GM18858 (cell line): ENCODE data around the gene NUP54.

Experiments
- ATAC-seq: cut with Tn5 transposase; IDR thresholded peaks from one replicate; pipeline ENCODE4 v1.9.1; 2021; ENCODE audit not compliant: unreplicated experiment

The NUP54 gene

DNA sequence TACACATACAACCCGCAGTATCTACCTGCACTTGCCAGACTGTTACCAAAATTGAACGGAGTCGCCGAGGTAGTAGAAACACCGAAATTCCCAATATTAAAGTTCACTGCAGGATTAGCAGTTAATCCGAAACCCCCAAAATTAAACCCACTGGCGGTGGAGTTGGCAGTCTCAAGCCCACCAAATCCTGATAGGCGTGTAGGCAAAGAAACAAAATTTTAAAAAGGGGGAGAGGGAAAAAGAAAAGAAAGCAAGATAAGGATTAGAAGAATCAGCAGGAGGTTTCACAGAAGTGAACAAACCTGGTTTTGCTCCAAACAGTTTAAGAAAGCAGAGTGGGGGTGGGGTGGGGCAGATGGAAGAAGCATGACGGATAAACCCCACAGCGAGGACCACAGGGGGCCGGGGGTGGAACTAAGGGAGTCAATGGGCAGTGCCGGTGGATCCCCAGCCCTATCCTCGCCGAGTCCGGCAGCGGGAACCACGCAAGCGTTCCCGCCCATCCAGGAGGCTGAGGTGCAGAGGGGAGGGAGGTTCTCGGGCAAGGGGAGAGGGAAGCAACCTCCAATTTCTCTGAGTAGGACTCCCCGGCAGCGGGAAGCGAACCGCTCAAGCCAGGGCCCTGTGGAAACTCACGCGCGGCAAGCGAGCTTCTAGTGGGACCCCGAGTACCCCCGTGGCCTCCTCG, 599 bp downstream of the NUP54 start:
- ATAC-seq, result peak; percentile 19

DNA sequence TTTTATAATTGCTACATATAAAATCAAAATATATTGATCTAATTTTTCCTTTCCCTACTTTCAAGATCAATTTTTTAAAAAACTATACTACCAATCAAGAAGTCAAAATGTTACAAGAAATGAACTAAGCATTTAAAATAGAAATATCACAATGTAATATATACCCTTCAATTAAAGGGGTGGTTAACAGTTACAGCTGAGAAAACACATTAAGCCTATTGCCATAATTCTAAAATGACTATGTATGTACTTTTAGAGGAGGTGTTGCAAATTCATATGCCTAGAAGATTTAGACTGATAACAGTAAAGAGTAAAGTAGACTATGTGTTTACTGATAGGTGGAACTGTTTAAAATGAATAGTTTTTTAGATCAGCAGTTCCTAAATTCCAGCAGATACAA, 3.7 kb downstream of the NUP54 start:
- no peak for ATAC-seq

DNA sequence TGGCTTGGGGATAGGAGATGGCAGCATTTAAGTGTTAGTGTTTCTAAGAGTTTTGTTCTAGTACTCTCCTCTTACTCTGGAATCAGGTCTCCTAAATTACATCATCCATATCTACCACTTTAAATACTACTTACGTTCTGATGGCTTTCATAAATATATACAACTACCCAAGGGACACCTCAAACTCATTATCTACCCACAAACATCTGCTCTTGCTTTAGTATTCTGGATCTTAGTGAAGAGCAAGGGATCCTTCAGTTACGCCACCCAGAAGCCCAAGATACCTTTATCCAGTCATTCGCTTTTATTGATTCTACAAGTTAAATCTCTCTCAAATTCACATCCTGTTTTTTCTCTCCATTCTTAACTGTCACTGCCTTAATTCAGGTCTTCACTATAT, 7.0 kb downstream of the NUP54 start:
- ATAC-seq, result no peak

GRCh38 chr4:76127754-76128153, 20.4 kb downstream of the NUP54 start:
- no peak for ATAC-seq

DNA sequence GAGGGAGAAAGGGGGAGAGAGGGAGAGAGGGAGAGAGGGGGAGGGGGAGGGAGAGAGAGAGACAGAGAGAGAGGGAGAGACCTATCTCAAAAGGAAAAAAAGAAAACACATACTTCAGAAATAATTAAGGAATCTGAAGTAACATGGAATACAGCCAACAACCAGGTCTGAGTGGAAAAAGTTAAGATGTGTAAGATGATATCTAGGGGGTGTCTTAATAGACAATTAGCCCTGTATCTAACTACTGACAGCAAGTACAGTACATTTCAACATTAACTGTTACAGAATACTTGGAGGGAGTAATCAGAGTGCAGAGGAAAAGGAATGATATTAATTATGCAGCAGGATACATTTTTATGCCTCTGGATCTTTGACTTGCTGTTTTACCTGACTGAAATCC, 22.4 kb downstream of the NUP54 start:
- no peak for ATAC-seq

- no peak for ATAC-seq
These were observed 28.0 kb downstream of the NUP54 start for GRCh38 chr4:76120199-76120598.

DNA sequence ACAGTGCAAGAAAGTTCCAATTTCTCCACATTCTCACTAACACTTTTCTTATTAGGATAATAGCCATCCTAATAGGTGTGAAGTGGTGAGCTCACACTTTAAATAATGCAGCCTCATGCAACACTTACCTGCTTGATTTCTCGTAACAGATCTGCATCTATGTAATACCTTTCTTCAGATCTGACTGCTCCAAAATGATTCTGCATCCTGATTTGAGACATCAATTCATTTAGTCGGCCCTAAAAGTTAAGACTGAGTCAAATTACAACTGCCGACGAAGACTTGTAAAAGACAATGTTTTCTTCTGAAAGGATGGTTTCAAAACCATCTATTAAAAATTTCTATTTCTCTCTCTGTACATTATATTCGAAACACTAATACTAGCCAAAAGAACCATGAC, 30.7 kb downstream of the NUP54 start:
- no peak for ATAC-seq

- ATAC-seq, result no peak
These were observed 31.4 kb downstream of the NUP54 start for GRCh38 chr4:76116821-76117220.

- no peak for ATAC-seq
These were observed 39.6 kb downstream of the NUP54 start for GRCh38 chr4:76108467-76109181.

- no peak for ATAC-seq
These were observed 41.8 kb downstream of the NUP54 start for GRCh38 chr4:76106442-76106841.

DNA sequence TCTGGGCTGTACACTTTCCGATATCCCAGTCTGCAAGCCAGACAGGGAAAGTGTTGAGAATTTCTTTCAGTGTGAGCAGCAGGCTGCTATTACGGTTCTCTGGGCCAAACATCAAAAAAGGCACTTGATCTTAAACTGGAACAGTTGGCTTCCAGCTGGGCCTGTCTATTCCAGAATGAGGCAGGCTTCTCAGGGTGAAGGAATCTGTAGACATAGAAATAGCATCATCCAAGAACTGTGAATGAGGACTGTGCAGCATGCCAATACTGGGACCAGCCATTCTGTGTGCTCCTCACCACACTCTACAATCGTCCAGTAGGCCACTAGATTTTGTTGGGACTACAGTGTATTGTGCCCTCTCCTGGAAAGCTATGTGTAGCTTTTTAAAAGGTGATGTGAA, 42.5 kb downstream of the NUP54 start:
- no peak for ATAC-seq

- ATAC-seq, result no peak
These were observed 52.1 kb downstream of the NUP54 start for GRCh38 chr4:76096076-76096475.

GRCh38 chr4:76095568-76095967, 52.6 kb downstream of the NUP54 start:
- ATAC-seq, result no peak

GRCh38 chr4:76091052-76091451, 57.1 kb downstream of the NUP54 start:
- ATAC-seq, result no peak

DNA sequence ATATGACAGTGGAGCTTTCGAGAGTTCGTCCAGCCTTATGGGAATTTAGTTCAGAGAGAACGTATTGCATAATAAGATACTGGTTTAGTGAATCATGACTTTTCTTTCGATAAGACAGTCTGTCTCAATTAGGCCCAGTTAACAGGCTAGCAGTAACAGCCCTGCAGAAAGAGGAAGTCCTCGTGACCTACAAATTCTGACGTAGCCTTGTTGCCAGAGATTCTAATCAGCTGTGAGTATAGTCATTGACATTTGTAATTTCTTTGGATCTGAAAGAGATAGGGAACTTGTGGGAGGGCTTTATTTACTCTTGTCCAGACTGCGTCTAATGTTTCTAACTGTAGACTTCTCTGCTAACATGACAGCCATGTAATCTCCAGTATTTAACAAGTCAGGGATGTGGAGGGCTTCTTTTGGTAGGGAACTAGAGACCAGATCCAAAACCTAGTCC, 57.9 kb downstream of the NUP54 start:
- ATAC-seq, result no peak

- ATAC-seq, result no peak
These were observed 59.5 kb downstream of the NUP54 start for GRCh38 chr4:76088719-76089118.

- ATAC-seq, result no peak
These were observed 61.0 kb downstream of the NUP54 start for GRCh38 chr4:76087007-76087769.

DNA sequence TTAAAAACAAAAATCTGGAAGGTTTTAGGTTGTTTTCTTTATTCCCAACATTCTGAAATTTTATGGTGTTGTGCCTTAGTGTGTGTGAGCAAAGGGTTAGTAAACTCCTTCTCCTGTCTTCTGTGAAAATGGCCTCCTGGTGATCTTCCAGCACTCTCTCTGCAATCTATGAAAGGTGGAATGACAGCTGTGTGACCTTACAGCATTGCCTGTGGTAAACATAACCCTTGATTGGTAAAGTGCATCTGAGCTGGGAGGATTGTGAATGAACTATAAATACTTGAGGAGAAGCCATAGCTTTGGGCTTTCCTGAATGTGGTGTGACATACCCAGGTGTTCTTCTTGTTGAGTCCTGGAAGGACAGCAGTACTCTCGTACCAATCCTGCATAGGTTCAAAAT, 63.7 kb downstream of the NUP54 start:
- no peak for ATAC-seq

GRCh38 chr4:76083386-76083988, 64.7 kb downstream of the NUP54 start:
- ATAC-seq, result no peak

DNA sequence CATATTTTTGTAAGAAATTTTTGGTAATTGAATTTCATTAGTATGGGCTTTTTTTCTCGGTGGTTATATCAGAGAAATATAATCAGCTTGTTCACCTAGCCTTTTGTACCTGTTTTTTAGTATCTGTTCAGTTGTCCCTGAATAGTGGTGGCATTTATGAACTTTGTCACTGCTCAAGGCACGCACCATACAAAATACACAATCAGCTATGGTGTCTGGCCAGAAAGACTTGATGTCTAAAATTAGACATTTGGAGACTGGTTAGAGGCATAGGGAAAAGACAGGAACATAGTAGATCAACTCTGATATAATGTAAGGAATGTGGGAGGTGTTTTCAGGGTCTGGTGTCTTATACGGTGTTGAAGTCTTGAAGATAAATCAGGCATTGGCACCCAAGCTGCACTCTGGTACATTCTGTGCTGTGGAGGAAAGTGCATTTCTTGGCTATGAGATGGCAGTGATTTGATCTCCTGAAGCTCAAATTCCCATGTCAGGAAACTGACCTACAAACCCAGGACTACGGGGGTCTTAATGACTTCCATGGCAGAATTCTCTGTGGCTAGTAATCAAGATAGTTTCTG, 70.1 kb downstream of the NUP54 start:
- no peak for ATAC-seq

- ATAC-seq, result no peak
These were observed 73.1 kb downstream of the NUP54 start for GRCh38 chr4:76074993-76075600.
